ENCODE data around the gene GTF2H1.

GTF2H1 gene

DNA sequence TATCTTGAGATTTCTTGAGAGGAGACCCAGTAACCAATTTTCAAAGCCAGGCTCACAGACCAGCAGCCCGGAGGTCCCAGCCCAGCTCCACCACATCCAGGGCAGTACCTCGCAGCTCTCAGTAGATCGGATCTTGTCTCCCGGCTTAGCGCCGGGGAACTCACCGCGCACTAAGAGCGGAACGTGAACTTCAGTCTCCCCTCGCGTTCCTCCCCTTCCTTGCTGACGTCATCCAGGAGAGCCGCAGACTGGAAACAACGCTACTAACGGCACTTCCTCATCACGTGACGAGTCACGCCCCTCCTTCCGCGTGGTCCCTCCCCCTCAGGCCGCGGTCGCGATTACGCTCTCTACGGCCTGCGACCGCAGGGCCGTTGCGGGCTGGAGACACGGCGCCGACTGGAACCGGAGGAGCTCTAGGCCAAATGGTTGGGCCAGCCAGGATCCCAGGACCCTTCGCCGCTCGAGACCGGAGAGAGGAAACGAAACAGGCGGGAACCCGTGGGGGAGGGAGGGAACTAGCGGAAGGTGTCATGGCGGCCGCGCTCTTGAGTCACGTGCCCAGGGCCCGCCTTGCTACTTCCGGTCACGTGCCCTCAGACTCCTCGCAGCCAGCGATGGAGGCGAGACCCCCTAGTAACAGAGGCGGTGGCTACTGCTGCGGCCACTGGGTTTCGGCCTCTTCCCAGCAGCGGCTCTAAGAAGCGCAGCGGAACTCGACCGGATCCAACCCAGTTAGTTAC is at the start of gene GTF2H1, which contains the start of gene HPS5:
TSS of gene GTF2H1 (plus strand) at position 599 of the 743 bp plus-strand sequence. CDS start 10,508 bp downstream, outside the sequence.
TSS of gene HPS5 (minus strand) at position 172 of the 743 bp plus-strand sequence. CDS start 4,282 bp downstream, outside the sequence.
- peak; percentile 97 for DNase-seq

DNA sequence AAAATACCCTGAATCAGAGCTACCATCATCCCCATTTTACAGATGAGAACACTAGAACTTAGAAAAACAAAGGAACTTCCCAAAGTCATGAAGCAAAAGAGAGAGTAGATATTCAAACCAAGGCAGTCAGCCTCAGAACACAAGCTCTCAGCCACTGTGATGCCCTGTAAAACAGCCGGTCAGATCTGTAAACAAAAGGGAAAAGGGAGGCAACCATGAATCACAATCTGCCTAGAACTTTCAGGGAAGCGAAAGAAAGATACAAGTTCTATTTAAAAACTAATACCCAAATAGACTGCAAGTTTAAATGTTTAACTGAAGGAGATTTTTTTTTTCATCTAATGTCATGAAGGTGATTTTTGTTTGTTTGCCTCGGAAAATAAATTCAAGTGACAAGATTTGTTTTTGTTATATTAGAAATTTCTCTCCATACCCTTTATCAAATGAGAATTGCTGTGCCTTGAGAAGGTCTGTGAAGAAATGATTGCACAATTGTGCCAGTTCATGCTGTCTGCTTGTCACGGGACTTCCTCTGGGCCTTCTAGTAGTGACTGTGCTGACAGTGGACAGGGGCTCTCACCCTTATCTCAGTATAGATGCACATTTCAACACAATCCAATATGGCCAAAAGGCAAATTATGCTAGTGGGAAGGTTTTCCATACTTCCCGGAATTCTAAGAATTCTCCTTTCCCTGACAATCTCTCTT is 44.6 kb upstream of the GTF2H1 start:
- peak; percentile 91 for DNase-seq

DNA sequence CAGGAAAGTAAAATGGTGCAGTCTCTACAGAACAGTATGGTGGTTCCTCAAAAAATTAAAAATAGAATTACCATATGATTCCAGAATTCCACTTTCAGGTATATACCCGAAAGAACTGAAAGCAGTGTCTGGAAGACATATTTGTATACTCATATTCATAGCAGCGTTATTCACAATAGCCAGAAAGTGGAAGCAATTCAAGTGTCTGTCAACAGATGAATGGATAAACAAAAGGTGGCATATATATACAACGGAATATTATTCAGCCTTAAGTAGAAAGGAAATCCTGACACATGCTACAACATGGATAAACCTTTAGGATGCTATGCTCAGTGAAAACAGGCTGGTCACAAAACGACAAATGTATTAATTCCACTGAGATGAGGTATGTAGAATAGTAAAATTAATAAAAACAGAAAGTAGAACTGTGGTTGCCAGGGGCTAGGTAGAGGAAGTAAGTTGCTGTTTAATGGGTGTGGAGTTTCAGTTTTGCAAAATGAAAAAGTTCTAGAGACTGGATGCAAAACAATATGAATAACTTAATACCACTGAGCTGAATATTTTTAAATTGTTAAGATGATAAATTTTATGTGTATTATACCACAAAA is 41.8 kb upstream of the GTF2H1 start:
- DNase-seq = peak; percentile 35

DNA sequence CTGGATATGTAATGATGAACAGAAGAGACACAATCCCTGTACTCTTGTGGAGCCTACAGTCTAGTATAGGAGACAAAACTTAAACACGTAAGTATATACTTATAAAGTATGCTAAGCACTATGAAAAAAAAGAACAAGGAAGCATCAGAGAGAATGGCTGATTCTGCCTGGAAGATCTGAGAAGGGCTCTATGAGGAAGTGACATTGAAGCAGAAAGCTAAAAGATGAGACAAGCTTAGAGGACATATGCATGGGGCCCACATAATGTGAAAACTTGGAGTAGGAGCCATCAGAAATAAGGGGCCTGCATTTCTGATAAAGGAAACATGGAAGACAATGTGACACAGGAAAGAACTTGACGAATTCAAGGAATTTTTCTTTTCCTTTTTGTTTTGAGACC is 39.7 kb upstream of the GTF2H1 start:
- DNase-seq = peak; percentile 28

DNA sequence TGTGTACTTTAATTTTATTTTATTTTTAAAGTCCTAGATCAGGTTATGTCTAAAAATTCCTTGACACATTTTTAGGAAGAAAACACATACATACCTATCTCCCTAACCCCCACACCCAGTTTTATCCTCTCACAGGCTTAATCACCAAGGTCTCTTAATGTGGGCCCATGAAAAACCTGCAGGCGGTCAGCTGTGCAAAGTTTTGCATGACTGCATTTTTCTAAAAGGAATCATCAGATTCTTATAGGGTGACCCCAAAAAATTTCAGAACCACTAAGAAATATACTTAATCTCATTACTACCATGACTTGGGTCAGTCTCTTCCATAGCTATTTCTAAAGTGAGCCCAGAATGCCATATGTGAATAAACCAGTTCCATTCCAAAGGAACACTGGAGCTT is 36.5 kb upstream of the GTF2H1 start:
- no peak for DNase-seq

DNA sequence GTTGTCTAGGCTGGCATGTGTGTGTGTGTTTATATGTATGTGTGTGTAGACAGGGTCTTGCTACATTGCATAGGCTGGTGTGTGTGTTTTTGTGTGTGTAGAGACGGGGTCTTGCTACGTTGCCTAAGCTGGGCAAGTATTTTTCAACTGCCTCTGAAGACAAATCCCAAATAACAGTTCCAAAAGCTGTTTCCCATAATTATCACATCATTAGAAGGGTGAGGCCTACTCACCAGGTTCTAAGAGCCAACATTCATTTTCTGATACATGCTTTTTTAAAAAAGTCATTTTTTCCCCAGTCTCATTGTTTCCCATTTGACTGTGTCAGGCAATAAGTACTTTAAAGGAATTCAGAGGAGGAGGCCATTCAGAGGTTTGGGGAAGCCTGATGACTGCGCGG is 33.5 kb upstream of the GTF2H1 start:
- no peak for DNase-seq

DNA sequence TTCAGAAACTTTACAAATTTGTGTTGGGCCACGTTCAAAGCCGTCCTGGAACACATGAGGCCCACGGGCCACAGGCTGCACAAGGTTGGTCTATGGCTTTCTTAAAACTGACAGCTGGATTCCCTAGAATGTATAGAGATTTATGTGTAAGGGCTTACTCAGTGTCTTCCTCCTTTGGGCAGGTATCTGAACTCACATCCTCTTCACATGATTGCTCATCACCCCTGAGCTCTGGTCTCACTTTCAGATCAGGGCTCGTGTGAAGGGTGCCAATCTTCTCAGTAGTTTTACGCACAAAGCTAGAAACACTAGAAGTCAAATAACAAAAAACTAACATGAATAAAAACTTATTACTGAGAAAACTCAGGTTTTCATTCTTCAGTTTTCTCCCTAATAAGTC is 27.5 kb upstream of the GTF2H1 start:
- DNase-seq = no peak

DNA sequence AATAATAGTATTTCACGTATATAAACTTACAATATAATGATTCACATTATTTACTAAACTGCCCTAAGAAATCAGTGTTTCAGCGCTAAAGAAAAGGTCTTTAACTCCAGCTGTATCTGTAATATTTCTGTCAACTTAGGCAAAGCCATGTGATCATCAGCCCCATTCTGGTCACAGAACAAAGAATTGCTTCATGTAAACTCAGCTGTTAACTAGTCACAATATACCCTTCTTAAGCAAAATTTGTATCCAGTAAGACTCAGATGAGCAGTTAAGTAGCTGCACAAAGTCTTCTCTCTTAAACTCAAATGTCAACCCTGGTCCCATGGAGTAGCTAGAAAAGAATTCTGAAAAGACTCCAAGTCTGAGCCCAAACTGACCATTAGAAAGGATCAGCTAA is 27.1 kb upstream of the GTF2H1 start:
- no peak for DNase-seq

DNA sequence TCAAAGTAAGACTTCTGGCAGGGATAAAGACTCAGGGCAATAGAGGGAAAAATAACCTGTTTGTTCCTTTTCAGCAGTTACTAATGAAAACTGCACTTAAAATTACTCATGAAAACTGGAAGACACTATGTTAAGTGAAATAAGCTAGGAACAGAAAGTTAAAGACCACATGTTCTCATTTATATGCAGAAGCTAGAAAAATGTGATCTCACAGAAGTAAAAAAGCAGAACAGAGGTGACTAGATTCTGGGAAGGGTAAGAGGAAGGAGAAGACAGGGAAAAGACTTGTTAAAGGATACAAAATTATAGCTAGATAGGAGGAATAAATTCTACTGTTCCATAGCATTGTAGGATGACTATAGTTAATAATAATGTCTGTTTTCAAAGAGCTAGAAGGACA is 22.6 kb upstream of the GTF2H1 start:
- peak; percentile 8 for DNase-seq

DNA sequence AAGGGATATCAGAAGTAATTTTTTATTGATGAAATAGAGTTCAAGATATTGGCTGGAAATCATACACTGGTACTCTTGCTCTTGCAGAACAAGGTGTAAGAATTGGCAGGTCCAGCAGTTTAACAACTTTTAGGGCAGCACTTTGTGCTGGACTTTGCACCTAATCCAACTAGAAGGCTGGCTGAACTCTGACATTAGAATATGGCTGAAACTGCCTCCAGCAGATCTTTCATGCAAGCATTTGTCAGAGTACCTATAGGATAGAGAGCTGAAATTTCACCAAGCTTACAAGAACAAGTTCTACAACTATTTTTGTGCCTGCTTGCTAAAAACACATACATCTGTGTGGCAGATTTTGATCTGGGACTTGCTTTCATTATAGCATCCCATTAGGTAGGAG is 17.6 kb upstream of the GTF2H1 start:
- DNase-seq = no peak

DNA sequence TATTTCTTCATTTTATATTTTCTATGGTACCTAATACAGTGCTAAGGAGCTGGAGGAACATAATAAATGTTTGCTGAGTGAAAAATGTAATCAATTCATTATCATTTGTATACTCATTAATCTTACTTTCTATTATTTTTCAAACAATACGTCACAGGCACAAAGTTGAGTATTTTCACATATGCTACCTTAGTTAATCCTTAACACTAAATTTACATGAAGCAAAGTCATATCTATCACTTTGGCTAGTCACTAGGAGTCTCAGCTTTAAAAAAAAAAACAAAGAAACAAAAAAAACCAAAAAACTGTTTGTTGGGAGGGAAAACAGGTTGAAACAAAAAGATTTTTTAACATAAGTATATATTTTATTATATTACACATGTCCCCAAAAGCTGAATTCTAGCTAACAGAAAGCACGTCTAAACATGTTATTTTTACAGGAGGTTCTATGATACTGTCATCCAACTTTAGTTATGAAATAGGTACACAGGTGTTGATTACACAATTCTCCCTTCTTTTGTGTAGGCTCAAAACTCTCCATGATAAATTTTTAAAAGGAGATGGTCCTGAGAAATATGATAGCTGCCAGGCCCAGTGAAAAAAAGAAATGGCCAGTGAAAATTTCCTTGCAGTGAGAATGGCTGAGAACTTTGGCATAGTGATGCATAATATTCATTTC is 14.8 kb upstream of the GTF2H1 start:
- no peak for DNase-seq

DNA sequence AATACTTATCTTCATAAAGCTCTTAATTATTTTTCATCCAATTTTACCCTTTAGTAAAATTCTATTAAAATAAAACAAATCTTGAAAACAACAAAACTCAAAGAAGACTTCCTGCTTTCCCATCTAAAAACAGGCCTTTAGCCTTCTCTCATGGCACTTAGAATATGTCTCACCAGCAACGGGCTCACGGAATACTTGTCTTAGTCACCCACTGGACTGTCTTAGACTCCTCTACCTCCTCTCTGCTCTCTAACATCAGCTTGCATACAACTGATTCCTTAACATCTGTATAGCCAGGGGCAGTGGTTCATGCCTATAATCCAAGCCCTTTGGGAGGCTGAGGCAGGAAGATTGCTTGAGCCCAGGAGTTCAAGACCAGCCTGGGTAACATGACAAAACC is 14.1 kb upstream of the GTF2H1 start:
- no peak for DNase-seq

DNA sequence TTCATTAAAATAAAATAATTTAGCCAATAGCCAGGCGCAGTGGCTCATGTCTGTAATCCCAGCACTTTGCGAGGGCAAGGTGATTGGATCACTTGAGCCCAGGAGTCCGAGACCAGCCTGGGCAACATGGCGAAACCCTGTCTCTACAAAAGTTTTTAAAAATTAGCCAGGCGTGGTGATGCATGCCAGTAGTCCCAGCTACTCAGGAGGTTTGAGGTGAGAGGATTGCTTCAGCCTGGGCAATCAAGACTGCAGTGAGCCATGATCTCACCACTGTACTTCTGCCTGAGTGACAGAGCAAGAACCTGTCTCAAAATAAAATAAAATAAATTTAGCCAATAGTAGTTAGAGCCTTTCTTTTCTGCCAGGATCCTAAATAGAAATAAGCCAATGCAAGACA is 12.7 kb upstream of the GTF2H1 start:
- no peak for DNase-seq

DNA sequence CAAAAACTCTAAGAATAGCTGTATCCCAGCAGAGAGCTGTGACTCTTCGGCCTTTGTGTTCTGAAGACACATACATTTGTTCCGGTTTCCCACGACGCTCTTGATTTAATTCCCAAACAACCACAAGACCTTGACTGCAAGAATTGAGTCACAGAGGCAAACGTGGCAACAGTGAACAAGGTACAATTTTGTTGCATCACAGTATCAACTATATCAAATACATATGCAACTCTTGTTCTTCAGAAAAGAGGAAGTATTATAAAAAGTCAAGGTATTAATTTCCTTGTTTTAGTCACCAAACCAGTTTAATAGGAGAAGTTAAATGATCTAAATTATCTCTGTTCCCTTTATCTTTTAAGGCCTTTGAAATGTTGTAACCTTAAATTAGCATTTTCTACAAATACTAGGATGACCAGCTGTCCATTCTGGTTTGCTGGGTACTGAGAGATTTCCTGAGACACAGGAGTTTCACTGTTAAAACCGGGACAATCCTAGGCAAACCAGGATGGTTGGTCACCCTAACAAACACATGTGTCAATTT is 11.5 kb upstream of the GTF2H1 start:
- DNase-seq = peak; percentile 87

DNA sequence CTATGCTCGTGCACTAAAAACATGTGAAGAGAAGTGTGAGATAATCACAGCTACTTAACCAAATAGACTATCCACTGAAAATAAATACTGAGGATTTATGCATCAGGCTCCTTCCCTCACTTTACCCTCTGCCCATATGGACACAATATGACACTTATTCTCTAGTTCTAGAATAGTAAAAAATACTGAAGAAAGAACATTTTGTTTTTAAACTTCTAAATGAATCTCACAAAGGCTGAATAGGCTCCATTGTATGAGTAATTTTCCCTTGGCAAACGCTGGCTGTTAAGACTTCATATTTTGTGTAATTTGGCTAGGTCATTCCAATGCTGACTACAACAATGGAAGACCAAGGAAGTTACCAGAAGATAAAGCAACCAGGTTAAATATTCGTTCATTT is 10.4 kb upstream of the GTF2H1 start:
- DNase-seq = no peak

DNA sequence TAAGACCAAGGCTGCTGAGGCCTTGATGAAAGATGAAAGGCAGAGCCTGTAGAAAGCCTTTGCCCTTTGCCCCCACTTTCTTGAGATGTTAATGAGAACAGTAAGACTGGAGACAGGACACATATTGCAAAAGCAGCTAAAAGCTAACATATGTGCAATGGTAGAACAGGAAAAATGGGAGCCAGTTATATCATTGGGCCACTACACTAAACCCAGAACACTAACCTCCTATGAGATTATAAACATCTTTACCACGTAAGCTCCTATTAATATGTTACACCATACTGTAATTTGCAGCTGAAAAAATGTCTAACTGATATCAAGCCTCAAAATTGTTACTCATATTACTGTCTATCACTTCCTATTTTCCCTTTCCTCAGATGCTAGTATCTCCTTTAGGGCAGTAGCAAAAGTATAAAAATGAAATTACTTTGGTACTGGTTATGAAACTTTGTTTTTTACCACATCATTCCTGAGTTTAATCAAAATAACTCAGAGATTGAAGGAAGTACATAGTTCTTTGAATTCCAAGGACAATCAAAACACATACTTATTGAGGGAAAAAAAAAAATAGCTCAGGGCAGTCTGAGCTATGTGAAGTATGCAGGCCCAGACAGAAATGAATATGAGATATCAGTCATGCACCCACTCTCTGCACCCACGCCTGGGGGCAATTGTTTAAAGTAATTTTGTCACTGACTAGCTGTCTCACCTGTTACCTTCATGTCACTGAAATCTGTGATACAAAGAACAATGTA is 9.5 kb upstream of the GTF2H1 start:
- DNase-seq = peak; percentile 56

DNA sequence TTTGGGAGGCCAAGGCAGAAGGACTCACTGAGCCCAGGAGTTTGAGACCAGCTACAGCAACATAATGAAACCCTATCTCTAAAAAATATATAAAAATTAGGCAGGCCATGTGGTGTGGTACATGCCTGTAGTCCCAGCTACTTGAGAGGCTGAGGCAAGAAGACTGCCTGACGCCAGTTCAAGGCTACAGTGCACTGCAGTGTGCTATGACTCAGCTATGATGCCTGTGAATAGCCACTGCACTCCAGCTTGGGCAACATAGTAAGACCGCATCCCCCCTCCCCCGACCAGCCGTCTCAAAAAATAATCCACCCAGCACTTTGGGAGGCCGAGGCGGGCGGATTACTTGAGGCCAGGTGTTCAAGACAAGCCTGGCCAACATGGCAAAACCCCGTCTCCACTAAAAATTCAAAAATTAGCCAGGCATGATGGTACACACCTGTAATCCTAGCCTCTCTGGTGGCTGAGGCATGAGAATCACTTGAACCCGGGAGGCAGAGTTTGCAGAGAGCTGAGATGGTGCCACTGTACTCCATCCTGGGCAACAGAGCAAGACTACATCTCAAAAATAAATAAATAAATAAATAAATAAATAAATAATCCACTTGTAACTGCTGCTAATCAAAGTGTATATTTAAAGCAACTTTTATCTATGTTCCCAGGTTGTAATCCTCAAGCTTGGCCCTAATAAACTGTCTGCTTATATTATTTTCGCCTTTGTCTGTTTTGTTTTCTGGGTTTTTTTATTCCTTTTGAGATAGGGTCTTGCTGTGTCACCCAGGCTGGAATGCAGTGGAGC is 8.2 kb upstream of the GTF2H1 start:
- peak; percentile 64 for DNase-seq

DNA sequence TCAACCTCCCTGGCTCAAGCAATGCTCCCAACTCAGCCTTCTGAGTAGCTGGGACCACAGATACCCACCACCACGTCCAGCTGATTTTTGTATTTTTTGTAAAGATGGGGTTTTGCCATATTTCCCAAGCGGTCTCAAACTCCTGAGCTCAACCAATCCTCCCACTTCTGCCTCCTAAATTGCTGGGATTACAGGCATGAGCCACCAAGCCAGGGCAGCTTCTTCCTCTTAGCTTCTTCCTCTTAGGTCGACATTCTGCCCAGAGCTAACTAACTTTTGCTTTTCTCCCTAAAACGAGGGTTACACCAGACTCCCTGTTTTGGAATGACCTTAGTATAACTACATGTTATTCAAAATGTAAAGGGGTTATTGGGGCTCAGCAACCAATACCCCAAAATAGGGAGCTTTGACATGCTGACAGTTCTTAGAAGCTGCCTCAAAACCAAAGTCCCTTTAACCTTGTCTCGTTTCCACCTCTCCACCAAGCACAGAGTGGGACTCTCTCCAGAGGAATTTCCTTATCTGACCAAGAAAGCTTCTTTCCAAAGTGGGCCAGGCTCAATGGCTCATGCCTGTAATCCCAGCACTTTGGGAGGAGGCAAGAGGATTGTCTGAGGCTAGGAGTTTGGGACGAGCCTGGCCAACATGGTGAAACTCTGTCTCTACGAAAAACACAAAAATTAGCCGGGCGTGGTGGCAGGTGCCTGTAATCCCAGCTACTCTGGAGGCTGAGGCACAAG is 7.4 kb upstream of the GTF2H1 start:
- peak; percentile 52 for DNase-seq

DNA sequence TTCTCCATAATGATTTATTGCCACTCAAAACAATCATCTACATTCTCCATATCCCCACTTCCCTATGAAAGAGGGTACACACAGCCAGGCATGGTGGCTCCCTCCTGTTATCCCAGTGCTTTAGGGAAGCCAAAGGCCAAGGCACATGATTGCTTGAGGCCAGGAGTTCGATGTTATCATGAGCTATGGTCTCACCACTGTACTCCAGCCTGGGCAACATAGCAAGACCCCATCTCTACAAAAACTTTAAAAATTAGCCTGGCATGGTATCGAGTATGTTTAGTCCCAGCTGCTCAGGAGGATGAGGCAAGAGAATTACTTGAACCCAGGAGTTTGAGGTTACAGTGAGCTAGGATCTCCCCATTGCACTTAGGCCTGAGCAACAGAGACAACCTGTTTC is 6.5 kb upstream of the GTF2H1 start:
- DNase-seq = no peak

DNA sequence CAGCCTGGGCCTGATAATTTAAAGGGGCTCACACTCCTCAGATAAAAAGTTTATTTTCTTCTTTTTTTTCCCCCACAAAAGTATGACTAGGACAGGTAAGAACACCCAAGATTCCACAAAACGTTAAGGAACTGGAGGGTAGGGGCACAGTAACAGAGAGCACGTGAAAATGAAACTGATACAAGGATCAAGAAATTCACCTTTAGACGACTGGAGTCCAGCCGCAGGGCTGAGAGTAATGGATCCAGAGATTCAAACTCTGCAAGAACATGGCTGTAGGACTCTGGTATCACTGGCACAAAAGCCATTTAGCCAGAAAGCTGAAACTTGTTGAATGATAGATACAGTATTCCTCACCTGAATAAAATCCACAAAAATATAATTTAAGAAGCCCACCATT is 4.8 kb upstream of the GTF2H1 start:
- no peak for DNase-seq

DNA sequence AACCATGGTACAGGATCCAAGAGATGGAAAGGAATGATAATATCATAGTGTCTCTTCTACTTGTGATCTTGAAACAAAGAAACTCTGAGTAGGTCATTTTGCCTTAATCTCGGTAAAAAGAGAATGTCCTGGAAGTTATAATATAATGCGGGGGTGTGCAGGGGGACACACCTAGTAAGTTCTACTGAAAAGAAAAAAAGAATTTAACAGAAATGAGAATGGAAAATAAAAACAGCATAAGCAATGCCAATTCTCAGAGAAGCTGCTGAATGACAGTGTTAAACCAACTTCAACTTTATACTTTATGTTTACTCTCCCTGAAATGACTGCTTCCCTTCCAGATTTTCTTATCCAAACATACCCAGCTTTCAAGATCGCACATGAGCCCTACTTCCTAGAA is 2.5 kb upstream of the GTF2H1 start:
- DNase-seq = no peak
